Measurements from ENCODE around the gene TRPV2. TPM values are rescaled to one million over a fixed set of nuclear protein-coding genes. Genes with fewer than 3 reads are reported as not detected.

TRPV2 gene
- total RNA-seq, 1 experiment from 2014 or later = not detected

- no peak for DNase-seq (ENCODE audit: low spot score)
These were observed 58.0 kb downstream of the TRPV2 start for GRCh38 chr17:16473044-16474011.

- no peak for DNase-seq (ENCODE audit: low spot score)
These were observed 58.8 kb downstream of the TRPV2 start for GRCh38 chr17:16474012-16474725.

- DNase-seq (ENCODE audit: low spot score) = no peak
These were observed 59.9 kb downstream of the TRPV2 start for GRCh38 chr17:16475179-16475704.

GRCh38 chr17:16477255-16477654, 61.9 kb downstream of the TRPV2 start:
- no peak for DNase-seq (ENCODE audit: low spot score)

- DNase-seq (ENCODE audit: low spot score) = no peak
These were observed 62.3 kb downstream of the TRPV2 start for GRCh38 chr17:16477666-16478065.

- no peak for DNase-seq (ENCODE audit: low spot score)
These were observed 63.3 kb downstream of the TRPV2 start for GRCh38 chr17:16478649-16479048.

GRCh38 chr17:16479264-16479663, 63.9 kb downstream of the TRPV2 start:
- DNase-seq (ENCODE audit: low spot score) = no peak

- DNase-seq (ENCODE audit: low spot score) = no peak
These were observed 65.6 kb downstream of the TRPV2 start for GRCh38 chr17:16480995-16481394.

- no peak for DNase-seq (ENCODE audit: low spot score)
These were observed 66.9 kb downstream of the TRPV2 start for GRCh38 chr17:16482253-16482652.

GRCh38 chr17:16483021-16483645, 67.8 kb downstream of the TRPV2 start:
- no peak for DNase-seq (ENCODE audit: low spot score)

- DNase-seq (ENCODE audit: low spot score) = no peak
These were observed 69.2 kb downstream of the TRPV2 start for GRCh38 chr17:16484445-16485175.

Small RNA genes lying within 50 kb of the gene (small RNA-seq; reads per million reads assigned to genes)
- gene SNORD49A (not detected), gene SNORD65 (not detected)

Other genes starting within 250 kb of the TRPV2 start
- 67.7 and 72.4 TPM in 2 replicates for gene NCOR1, start 200.0 kb upstream of the TRPV2 start, total RNA-seq (2014; rRNA removed; shearing (Covaris generic))
- 17.0 and 20.9 TPM in 2 replicates for gene PIGL, start 198.4 kb upstream of the TRPV2 start, total RNA-seq (2014; rRNA removed; shearing (Covaris generic))
- gene CENPV, start 62.1 kb upstream of the TRPV2 start, total RNA-seq (2014; rRNA removed; shearing (Covaris generic)) = 124 and 169 TPM in 2 replicates
- gene UBB, start 34.5 kb upstream of the TRPV2 start, total RNA-seq (2014; rRNA removed; shearing (Covaris generic)) = 1,545 and 1,586 TPM in 2 replicates
- gene LRRC75A, start 76.6 kb downstream of the TRPV2 start, total RNA-seq (2014; rRNA removed; shearing (Covaris generic)) = 8.0 and 12.3 TPM in 2 replicates
- not detected in 2 replicates for gene ZNF287, start 153.6 kb downstream of the TRPV2 start, total RNA-seq (2014; rRNA removed; shearing (Covaris generic))
- 0.47 and 0.64 TPM in 2 replicates for gene ZNF624, start 238.3 kb downstream of the TRPV2 start, total RNA-seq (2014; rRNA removed; shearing (Covaris generic))

All from HT-29 (cell line).